Suppressor macrophage treated with lipopolysaccharide for 4 hours (primary cell): ENCODE data around the gene ZNHIT3.
A peak's percentile ranks its signal among the peaks of the same experiment; 100 is the strongest.
"Not testable (repeated sequence)": the region's sequence is repeated elsewhere in the genome, so short reads cannot be mapped to it uniquely, and the experiment has no call there.

Experiments
- DNase-seq: peaks from one replicate; pipeline ENCODE4 v3.0.0-alpha.2; 2020

ZNHIT3 gene

DNA sequence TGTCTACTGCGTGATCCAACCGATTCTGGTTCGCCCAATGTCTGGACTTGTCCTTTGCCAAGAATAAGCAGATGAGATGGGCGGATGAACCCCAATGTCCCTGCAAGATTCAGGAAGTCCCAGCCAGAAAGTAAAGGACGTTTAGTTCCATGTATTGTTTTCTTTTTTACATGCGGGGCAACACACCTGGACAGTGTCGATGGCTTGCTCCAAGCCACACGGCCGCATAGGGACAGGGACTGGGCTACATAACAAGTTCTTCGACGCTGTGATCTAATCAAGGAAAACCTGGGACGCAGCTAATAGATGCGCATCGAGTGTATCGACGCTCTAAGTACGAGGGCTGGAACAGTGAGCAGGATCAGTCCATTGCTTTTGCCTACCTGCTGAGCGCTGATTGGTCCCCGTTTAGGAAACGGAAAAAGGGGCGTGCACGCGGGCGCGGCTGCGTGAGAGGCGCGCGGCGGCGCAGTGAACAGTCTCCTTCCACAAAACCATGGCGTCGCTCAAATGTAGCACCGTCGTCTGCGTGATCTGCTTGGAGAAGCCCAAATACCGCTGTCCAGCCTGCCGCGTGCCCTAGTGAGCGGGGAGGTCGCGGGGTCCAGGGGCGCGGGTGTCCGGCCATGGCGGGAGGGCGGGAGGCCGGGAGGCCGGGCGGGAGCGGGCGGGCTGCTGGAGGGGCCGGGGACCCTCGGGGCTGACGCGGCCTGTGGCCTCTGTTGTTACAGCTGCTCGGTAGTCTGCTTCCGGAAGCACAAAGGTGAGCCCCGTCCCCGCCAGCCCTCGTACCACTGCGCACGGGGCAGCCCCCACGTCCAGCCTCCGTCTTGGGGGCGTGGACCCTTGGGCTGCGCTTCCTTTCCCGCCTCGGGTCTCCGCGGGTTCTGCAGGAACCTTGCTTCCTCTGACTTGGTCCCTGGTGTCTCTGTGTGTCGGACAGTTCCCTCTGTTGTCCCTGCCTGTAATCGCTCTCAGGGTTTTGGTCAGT is at the start of gene ZNHIT3:
Gene ZNHIT3 (plus strand): TSS at position 478 of the 991 bp plus-strand sequence. CDS start 19 bp downstream, at position 497.
- DNase-seq = peak; percentile 93

DNA sequence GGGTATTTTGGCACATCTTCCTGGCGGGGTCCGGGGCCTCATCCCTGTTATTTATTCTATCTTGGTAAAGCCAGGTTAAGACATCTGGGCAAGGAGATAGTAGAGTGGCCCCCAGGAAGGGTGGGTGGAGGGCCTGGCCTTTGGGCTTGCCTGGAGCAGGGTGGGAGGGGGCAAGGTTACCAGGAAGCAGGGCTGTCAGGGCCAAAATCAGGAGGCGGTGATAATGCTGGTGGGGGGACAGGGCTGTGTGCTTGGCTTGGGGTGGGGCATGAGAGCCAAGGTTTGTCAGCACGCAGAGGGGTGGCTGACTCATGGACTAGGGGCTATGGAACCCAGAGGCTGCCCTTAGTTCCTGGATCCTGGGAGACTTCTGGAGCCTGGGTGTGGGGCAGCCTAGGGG is 44.7 kb upstream of the ZNHIT3 start:
- DNase-seq = not testable (repeated sequence)

- no peak for DNase-seq
These were observed 42.7 kb upstream of the ZNHIT3 start for GRCh38 chr17:36443777-36444176.

DNA sequence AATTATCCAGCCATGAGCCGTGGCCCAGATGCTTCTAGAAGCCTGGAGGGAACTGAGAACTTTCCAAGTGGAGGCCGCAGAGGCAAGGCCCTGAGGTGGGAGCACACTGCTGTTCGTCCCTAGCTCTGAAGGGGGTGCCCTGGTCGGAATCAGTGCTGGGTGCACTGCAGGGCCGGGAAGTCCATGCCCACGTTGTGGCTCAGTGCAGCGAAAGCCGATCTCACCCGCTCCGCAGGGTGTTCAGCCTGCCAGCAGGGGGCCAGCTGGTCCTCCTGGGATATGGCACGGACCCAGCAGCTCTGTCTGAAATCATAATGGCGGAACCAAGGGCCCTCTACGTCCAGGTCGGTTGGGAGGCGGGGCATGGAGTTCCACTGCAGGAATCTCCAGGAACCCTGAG is 36.5 kb upstream of the ZNHIT3 start:
- DNase-seq = not testable (repeated sequence)

GRCh38 chr17:36452888-36453287 is 33.6 kb upstream of the ZNHIT3 start:
- not testable (repeated sequence) for DNase-seq

- DNase-seq = not testable (repeated sequence)
These were observed 28.8 kb upstream of the ZNHIT3 start for GRCh38 chr17:36457701-36458100.

DNA sequence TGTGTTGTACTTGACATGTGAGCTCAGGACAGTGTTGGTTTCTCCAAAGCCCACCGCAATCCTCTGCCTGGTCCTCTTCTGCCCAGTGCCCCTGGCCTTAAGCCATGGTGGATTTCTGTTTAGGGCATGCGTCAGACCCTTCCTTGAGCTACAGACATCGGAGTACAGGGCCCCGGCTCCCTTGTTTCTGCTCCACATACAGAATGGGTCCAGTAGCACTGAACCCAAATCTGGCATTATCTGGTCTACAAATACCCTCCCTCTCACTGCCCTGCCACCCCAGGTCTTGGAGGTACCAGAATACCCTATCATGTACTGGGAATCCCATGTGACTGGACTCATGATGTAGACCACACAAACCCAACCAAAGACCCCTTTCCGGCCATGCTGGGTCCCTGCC is 27.4 kb upstream of the ZNHIT3 start:
- DNase-seq = no peak

GRCh38 chr17:36459601-36460000 is 26.9 kb upstream of the ZNHIT3 start:
- no peak for DNase-seq

DNA sequence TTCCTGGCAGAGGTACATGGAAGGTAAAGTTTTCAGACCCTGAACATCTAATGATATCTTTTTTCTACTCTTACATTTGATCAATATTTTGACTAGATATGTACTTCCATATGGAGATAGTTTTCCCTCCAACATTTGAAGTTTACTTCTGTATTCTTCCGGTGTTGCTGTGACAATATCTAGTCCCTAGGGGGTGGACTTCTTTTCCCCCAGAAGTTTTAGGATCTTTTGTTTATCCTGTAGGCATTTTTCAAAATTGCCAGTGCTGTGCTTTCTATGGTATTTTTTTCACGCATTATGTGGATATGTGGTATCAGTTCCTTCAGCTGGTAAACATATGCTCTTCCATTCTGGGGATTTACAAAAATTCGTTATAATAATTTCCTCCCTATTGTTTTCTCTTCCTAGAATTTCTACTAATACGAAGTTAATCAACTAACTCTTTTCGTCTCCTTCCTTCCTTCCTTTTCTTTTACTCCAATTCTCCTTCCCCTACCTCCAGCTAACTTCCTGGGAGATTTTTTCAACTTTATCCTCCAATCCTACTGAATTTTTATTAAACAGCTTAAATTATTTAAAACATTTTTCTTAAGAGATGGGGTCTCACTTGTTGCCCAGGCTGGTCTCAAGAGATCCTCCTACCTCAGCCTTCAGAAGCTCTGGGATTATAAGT is 26.1 kb upstream of the ZNHIT3 start:
- no peak for DNase-seq

GRCh38 chr17:36461330-36462110 is 25.0 kb upstream of the ZNHIT3 start:
- no peak for DNase-seq

DNA sequence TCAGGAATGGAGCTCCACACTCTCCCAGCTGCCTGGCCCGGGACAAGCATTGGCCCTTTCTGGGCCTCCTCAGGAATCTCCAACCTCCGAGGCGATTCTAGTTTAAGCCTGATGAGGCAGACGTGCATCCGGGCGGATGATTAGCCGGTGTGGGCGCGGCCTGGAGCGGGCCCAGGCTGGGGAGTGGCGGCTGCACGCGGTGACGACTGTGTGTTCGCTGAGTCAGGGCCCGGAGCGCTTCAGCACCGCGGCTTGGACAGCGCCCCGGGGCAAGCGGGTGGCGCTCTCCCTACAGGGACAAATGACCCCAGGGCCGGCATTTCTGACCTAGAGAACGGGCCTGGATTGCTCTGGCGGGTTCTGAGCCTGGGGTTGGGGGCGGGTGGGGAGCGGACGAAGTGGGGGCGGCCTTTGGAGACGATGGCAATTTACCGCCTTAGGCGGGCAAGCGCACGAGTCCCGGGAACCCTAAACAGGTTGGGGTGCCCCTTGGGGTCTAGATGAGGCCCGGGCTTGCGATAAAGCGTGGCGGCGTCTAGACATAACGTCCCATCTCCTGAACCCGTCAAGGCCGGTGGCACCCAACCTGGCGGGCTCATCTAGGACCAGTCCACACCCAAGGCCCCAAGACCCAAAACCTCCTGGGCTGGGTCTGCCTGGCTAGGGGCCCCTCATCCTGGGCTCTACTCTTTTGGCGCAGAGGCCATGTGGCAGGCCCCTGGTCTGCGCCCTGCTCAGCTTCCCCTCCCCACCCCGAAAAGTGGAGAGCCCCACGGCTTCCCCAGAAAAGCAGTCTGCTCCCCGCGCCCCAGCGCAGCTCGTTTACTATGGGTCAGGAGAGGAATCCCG is 22.3 kb upstream of the ZNHIT3 start:
- peak; percentile 80 for DNase-seq

- no peak for DNase-seq
These were observed 21.8 kb upstream of the ZNHIT3 start for GRCh38 chr17:36464765-36465088.

- DNase-seq = no peak
These were observed 17.4 kb upstream of the ZNHIT3 start for GRCh38 chr17:36468903-36469635.

- no peak for DNase-seq
These were observed 16.7 kb upstream of the ZNHIT3 start for GRCh38 chr17:36469733-36470132.

DNA sequence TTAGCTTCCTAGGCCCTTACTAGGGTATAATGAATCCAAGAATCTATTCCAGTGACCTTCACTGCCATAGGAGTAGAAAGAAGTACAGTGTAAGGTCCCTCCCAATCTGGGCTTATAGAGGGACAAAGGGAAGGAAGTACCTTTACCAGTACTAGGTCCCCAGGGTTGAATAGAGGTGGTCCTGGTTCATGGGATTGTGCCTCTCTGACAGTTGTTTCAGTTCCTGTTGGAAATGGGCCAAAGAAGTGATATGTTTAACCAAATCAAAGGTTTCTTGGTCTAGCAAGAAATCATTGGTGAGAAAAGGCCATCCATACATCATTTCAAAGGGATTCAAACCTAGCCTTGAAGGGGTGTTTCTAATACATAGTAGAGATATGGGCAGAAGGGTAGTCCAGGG is 16.0 kb upstream of the ZNHIT3 start:
- no peak for DNase-seq

DNA sequence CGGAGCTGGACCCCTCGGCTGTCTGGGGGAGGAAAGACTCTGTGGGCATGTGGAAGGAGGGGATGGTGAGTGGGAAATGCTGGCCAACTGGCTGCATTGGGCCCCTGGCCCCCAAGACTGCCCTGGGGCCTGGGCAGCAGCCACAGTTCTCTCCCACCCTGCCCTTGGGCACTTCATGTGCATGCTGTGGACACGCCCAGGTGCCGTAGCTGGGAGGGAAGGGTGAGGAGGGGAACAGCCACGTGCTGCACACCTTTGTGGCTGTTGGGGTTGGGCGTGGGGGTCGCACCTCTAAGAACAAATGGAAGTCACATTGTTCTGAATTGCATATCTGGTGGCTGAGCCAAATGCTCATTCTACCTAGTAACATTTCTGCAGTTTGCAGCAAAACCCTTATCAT is 11.9 kb upstream of the ZNHIT3 start:
- no peak for DNase-seq

DNA sequence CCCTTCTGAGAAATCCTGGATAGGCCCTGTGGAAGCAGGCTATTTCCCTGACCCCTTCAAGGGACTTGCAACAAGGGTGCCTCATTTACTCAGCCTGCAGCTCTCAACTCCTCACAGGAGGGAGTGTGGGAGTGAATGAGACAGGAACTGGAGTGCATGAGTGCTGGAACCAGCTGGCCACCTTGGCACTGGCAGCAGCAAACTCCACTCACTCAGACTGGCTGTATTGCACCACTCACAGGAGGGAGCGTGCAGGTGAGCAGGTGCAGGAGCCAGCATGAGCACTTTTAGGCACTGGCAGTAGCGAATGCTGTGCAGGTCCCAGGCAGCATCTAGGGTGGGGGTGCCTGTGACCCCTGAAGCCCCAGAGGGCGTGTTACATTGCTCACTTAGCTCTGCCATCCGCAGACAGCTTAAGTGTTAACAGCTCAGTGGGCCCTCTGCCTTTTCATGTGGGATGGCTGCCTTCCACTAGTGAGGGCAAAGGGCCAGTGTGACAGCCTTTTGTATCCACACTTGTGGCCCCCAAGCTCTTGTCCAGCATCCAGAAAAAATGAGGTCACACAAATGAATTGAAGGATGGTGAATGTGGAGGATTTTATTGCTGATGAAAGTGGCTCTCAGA is 11.0 kb upstream of the ZNHIT3 start:
- no peak for DNase-seq

GRCh38 chr17:36481829-36482228 is 4.7 kb upstream of the ZNHIT3 start:
- no peak for DNase-seq

DNA sequence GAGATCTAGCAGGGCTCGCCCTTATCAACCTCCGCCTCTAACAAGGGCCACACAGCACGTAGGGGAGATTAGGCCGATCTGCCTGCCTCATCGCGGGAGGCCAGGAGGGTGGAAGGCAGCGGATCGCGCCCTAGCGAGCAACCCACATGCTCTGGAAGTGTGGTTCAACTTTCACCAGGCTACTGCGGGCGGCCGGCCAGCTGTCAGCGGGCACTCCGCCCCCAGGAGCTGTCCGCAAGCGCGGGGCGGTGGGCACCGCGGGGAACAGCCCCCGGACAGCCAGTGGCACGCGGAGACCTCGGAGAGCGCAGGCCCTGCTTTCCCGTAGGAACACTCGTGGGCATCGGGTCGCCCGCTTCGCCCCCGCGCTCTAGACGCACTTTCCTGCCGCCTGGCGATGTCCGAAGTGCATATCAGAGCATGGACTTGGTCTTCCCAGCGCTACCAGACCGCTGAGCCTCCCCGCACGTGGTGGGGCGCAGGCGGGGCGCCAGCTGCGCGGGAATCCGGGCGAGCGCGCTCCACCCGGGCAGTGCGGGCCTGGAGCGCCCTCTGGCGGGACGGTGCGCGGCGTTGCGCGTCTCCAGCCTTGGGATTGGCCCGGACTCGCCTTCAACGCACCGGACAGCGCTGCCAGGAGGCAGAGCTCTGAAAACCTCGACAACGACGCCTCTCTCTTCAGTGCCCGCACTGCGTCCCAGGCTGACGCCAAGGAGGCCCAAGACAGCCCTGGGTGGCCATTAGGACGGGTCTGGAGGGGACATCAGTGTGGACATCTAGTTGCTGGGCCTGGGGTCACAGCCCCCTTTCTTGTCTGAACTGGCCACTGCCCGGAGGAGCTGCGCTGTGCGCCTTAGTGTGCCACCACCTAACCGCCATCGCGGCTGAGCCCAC is 3.6 kb upstream of the ZNHIT3 start:
- DNase-seq = peak; percentile 89

DNA sequence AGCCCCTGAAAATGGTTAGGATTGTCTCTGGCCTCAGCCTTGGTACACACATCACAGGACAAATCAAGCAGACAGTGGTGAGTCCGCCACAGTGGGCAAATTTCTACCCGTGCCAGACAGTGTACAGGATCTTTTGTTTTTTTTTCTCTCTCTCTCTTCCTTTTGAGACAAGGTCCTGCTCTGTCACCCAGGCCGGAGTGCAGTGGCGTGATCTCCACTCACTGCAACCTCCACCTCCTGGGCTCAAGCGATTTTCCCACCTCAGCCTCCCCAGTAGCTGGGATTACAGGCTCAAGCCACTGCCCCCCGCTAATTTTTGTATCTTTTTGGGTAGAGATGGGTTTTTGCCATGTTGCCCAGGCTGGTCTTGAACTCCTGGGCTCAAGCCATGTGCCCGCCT is 2.5 kb upstream of the ZNHIT3 start:
- DNase-seq = not testable (repeated sequence)
